GM19452 (cell line): ENCODE measurements around the gene CCDC24.

Experiments
- ATAC-seq: cut with Tn5 transposase; IDR thresholded peaks from one replicate; pipeline ENCODE4 v1.9.1; 2021; ENCODE audit not compliant: unreplicated experiment

Gene CCDC24

GRCh38 chr1:43991476-43992231 is at the start of gene CCDC24:
TSS of gene CCDC24 (plus strand) at chr1:43991599. CDS start at chr1:43991879, 280 bp downstream.
- peak; percentile 80 for ATAC-seq

- ATAC-seq: no peak
Measured at GRCh38 chr1:43942411-43942810, 49.0 kb upstream of the CCDC24 start.

- ATAC-seq: no peak
Measured at GRCh38 chr1:43944860-43945259, 46.5 kb upstream of the CCDC24 start.

GRCh38 chr1:43945674-43946235 is 45.6 kb upstream of the CCDC24 start:
- no peak for ATAC-seq

GRCh38 chr1:43946236-43947060 is 45.0 kb upstream of the CCDC24 start, which contains the start of gene IPO13:
TSS of gene IPO13 (plus strand) at chr1:43946950. CDS start at chr1:43947601, 651 bp downstream.
- ATAC-seq: peak; percentile 87

GRCh38 chr1:43947061-43947873 is 44.1 kb upstream of the CCDC24 start:
- peak; percentile 20 for ATAC-seq

GRCh38 chr1:43947874-43948437 is 43.4 kb upstream of the CCDC24 start:
- no peak for ATAC-seq

GRCh38 chr1:43949678-43950077 is 41.7 kb upstream of the CCDC24 start:
- ATAC-seq: no peak

GRCh38 chr1:43951021-43951985 is 40.1 kb upstream of the CCDC24 start:
- ATAC-seq: no peak

GRCh38 chr1:43952731-43953346 is 38.6 kb upstream of the CCDC24 start:
- no peak for ATAC-seq

GRCh38 chr1:43953361-43953760 is 38.0 kb upstream of the CCDC24 start:
- ATAC-seq: no peak

- ATAC-seq: no peak
Measured at GRCh38 chr1:43954036-43954435, 37.4 kb upstream of the CCDC24 start.

GRCh38 chr1:43956234-43956633 is 35.2 kb upstream of the CCDC24 start:
- no peak for ATAC-seq

GRCh38 chr1:43957407-43958040 is 33.9 kb upstream of the CCDC24 start:
- no peak for ATAC-seq

GRCh38 chr1:43958351-43959255 is 32.8 kb upstream of the CCDC24 start:
- no peak for ATAC-seq

- ATAC-seq: no peak
Measured at GRCh38 chr1:43960798-43961197, 30.6 kb upstream of the CCDC24 start.

GRCh38 chr1:43961692-43962091 is 29.7 kb upstream of the CCDC24 start:
- no peak for ATAC-seq
